Measurements from ENCODE around the gene SAG. TPM values are rescaled to one million over a fixed set of nuclear protein-coding genes. Genes with fewer than 3 reads are reported as not detected.

Gene SAG
- total RNA-seq, 4 donors from 2014 or later: 0.10 TPM; not detected in 3

DNA sequence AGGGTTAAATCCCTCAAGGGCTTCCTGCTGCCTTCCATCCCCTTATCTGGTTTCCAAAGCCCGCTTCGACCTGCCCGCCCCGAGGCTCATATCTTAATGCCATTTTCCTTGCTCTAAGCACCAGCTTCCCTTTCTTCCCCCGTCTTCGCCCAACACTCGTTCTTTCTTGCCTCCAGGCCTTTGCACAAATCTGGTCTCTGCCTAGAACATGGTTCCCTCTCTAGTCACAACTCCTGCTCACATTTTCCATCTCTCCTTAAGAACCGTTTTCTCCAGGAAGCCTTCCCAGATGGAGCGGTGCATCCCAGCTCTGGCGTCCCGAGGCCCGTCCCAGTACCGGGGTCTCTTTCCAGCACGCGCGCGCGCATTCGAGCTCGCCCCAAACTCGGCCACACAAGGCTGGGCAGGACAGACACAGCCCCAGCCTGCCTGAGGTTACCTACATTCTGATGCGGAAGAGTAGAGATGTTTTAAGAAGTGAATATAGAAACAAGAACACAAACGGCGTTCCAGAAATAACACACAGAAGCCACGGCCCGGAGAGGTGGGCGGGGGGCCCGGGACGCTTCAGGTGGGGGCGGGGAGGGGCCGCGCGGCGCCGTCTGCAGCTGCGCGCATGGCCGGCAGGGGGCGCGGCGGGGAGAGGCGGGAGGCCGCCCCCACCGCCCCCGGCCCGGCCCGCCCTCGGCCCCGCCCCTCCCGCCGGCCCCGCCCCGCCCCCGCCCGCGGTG lies 46.3 kb downstream of the SAG start, which contains the start of gene DGKD:
DGKD (plus strand) TSS at position 726 of the 731 bp plus-strand sequence. CDS start 25 bp downstream, outside the sequence.
- Histone ChIP-seq H3K27me3 (no peaks in the 10 kb centered on the region), H3K36me3 (no peaks in the 10 kb centered on the region), H3K4me1 (peaks cover 21 to 36% of the 10 kb centered on the region in 2 donors), H3K9me3 (no peaks in the 10 kb centered on the region), H3K4me3 (peak within 1 kb of the TSS; percentile 64 to 74 (median 68)), H3K27ac (peak within 1 kb of the TSS; percentile 49 to 63 (median 50))
- DNase-seq (peak in 1 of 2 donors; percentile 27), ATAC-seq (peak; percentile 75 to 83)
- intact Hi-C loops (cut with DNase I; ENCODE audit: low total_unique reads): loop anchor here (2.0 to 10.0 kb wide), 2 partner anchors 89 to 211 kb away; partner anchors contain the start of gene USP40
- in situ Hi-C loops (cut with MboI; ENCODE audit: low sequenced_read_pairs in 4 of 4): loop anchor here in 1 of 4 donors (5.0 kb wide), 1 partner anchor 93 kb away; no protein-coding TSS in a partner anchor
- TF ChIP-seq, protein P1, sequence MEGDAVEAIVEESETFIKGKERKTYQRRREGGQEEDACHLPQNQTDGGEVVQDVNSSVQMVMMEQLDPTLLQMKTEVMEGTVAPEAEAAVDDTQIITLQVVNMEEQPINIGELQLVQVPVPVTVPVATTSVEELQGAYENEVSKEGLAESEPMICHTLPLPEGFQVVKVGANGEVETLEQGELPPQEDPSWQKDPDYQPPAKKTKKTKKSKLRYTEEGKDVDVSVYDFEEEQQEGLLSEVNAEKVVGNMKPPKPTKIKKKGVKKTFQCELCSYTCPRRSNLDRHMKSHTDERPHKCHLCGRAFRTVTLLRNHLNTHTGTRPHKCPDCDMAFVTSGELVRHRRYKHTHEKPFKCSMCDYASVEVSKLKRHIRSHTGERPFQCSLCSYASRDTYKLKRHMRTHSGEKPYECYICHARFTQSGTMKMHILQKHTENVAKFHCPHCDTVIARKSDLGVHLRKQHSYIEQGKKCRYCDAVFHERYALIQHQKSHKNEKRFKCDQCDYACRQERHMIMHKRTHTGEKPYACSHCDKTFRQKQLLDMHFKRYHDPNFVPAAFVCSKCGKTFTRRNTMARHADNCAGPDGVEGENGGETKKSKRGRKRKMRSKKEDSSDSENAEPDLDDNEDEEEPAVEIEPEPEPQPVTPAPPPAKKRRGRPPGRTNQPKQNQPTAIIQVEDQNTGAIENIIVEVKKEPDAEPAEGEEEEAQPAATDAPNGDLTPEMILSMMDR (IDR thresholded peaks at IDR 0.05 in 4 of 5, conservative IDR thresholded peaks at IDR 0.05 in 1 of 5): peak in 2 of 5 experiments; percentile 55 to 78
- no peak for TF ChIP-seq POLR2A (IDR thresholded peaks at IDR 0.05)

DNA sequence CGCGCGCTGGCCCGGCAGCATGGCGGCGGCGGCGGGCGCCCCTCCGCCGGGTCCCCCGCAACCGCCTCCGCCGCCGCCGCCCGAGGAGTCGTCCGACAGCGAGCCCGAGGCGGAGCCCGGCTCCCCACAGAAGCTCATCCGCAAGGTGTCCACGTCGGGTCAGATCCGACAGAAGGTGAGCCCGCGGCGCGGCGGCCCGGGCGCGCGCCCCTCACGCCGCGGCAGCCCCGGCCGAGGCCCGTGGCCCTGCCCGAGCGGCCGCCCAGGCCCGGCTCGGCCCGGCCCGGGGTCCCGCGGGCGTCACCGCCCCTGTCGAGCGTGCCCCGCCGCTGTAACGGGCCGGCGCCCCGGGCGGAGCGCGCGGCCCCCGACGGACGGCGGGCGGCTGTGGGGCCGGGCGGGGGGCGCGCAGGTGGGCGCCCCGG lies 46.9 kb downstream of the SAG start:
- H3K4me3 ChIP-seq: peak overlapping the region in 2 of 4 donors; percentile 56 to 67
- DNase-seq: no peak
- TF ChIP-seq POLR2A (IDR thresholded peaks at IDR 0.05): peak in 1 of 2 donors; percentile 19
- TF ChIP-seq, protein P1 (IDR thresholded peaks at IDR 0.05 in 4 of 5, conservative IDR thresholded peaks at IDR 0.05 in 1 of 5): no peak
- H3K9me3 ChIP-seq: no peaks in the 10 kb centered on the region
- intact Hi-C loops (cut with DNase I; ENCODE audit: low total_unique reads) (loop anchor here (2.0 to 10.0 kb wide), 2 partner anchors 88 to 210 kb away; partner anchors contain the start of gene USP40), in situ Hi-C loops (cut with MboI; ENCODE audit: low sequenced_read_pairs in 4 of 4) (loop anchor here in 1 of 4 donors (5.0 kb wide), 1 partner anchor 93 kb away; no protein-coding TSS in a partner anchor)
- H3K36me3 ChIP-seq: no peaks in the 10 kb centered on the region
- H3K4me1 ChIP-seq: peaks cover 15 to 30% of the 10 kb centered on the region in 2 donors
- H3K27ac ChIP-seq: peak overlapping the region in 1 of 4 donors; percentile 47
- H3K27me3 ChIP-seq: no peaks in the 10 kb centered on the region
- ATAC-seq: peak; percentile 27 to 51

- no peak for TF ChIP-seq POLR2A (IDR thresholded peaks at IDR 0.05)
- TF ChIP-seq, protein P1 (IDR thresholded peaks at IDR 0.05 in 4 of 5, conservative IDR thresholded peaks at IDR 0.05 in 1 of 5): no peak
- no peaks in the 10 kb centered on the region for H3K9me3 ChIP-seq
- no peaks in the 10 kb centered on the region for H3K27me3 ChIP-seq
- H3K4me3 ChIP-seq: peak overlapping the region; percentile 64 to 74 (median 68)
- peak in 1 of 2 donors; percentile 16 for ATAC-seq
- H3K27ac ChIP-seq: peak overlapping the region in 1 of 4 donors; percentile 28
- peaks cover 11 to 27% of the 10 kb centered on the region in 2 donors for H3K4me1 ChIP-seq
- in situ Hi-C loops (cut with MboI; ENCODE audit: low sequenced_read_pairs in 4 of 4) (loop anchor here in 1 of 4 donors (5.0 kb wide), 1 partner anchor 92 kb away; no protein-coding TSS in a partner anchor), intact Hi-C loops (cut with DNase I; ENCODE audit: low total_unique reads) (loop anchor here (2.0 to 10.0 kb wide), 2 partner anchors 88 to 210 kb away; partner anchors contain the start of gene USP40)
- DNase-seq: no peak
- H3K36me3 ChIP-seq: no peaks in the 10 kb centered on the region
Measured at GRCh38 chr2:233354971-233355574, 47.5 kb downstream of the SAG start.

DNA sequence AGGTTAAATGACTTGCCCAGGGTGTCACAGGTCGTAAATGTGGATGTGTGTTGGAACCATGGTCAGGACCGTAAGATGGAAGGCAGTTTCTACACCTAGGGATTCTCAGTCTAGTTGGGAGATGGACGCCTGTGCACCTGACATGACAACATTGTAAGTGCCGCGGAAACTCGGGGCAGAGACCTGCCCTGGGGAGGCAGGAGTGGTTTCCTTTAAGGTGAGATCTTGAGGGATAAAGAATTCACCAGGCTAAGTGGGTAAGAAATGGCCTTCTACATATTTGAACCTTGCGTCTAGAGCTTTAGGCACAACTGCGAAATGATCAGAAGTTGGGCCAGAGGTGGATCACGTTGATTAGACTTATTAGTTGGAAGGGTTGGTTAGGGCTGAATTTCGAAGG lies 48.3 kb downstream of the SAG start:
- ATAC-seq: no peak
- H3K27ac ChIP-seq: no peak overlapping the region

More for the DNA sequence above, 48.3 kb downstream of the SAG start:
- Histone ChIP-seq H3K4me3 (no peak overlapping the region), H3K36me3 (no peaks in the 10 kb centered on the region), H3K9me3 (no peaks in the 10 kb centered on the region), H3K27me3 (no peaks in the 10 kb centered on the region), H3K4me1 (peaks cover 11 to 27% of the 10 kb centered on the region in 2 donors)
- intact Hi-C loops (cut with DNase I; ENCODE audit: low total_unique reads) (loop anchor here (2.0 to 10.0 kb wide), 2 partner anchors 87 to 209 kb away; partner anchors contain the start of gene USP40), in situ Hi-C loops (cut with MboI; ENCODE audit: low sequenced_read_pairs in 4 of 4) (no loop called here)
- no peak for DNase-seq
- no peak for TF ChIP-seq POLR2A (IDR thresholded peaks at IDR 0.05)

Data from gastrocnemius medialis (tissue), 4 donors.